H9 (cell line): ENCODE measurements around the gene AOC1. TPM values are rescaled to one million over a fixed set of nuclear protein-coding genes. Genes with fewer than 3 reads are reported as not detected.

ENCODE experiments used
- DNase-seq: peaks from one replicate; pipeline ENCODE4 v3.0.0-alpha.2; 2017
- H2AFZ ChIP-seq: one replicate; pipeline ENCODE4 v1.6.1; 2013; ENCODE audit warnings: mild to moderate bottlenecking, low read length, control low read depth, moderate library complexity
- H2AK5ac ChIP-seq: 2 replicates; pipeline ENCODE4 v1.6.1; 2013; ENCODE audit warnings: low read length, control low read depth, mixed read lengths; ENCODE audit not compliant: insufficient read length
- H2BK120ac ChIP-seq: one replicate; pipeline ENCODE4 v1.6.1; 2013; ENCODE audit warnings: low read depth, mild to moderate bottlenecking, low read length, control low read depth, inconsistent platforms; ENCODE audit not compliant: poor library complexity, severe bottlenecking
- H2BK12ac ChIP-seq: 2 replicates; pipeline ENCODE4 v1.6.1; 2013; ENCODE audit warnings: low read length, control low read depth, mixed read lengths, low read depth; ENCODE audit not compliant: insufficient read length
- H2BK15ac ChIP-seq: 2 replicates; pipeline ENCODE4 v1.6.1; 2013; ENCODE audit warnings: low read depth, low read length, control low read depth
- H2BK20ac ChIP-seq: one replicate; pipeline ENCODE4 v1.6.1; 2013; ENCODE audit warnings: low read depth, mild to moderate bottlenecking, low read length, control low read depth, inconsistent platforms; ENCODE audit not compliant: poor library complexity, severe bottlenecking
- H2BK5ac ChIP-seq: 2 replicates; pipeline ENCODE4 v1.6.1; 2013; ENCODE audit warnings: low read length, control low read depth, mixed read lengths; ENCODE audit not compliant: insufficient read length
- H3K14ac ChIP-seq: 2 replicates; pipeline ENCODE4 v1.6.1; 2013; ENCODE audit warnings: low read length, control low read depth; ENCODE audit not compliant: insufficient read depth
- H3K18ac ChIP-seq: 2 replicates; pipeline ENCODE4 v1.6.1; 2013; ENCODE audit warnings: low read depth, mild to moderate bottlenecking, mixed read lengths, low read length, control low read depth; ENCODE audit not compliant: insufficient read length
- H3K23ac ChIP-seq: 2 replicates; pipeline ENCODE4 v1.6.1; 2013; ENCODE audit warnings: low read length, control low read depth, mixed read lengths, low read depth; ENCODE audit not compliant: insufficient read length
- H3K23me2 ChIP-seq: 2 replicates; pipeline ENCODE4 v1.6.1; 2013; ENCODE audit warnings: low read depth, mild to moderate bottlenecking, mixed read lengths, low read length, control low read depth; ENCODE audit not compliant: insufficient read length, poor library complexity, severe bottlenecking
- H3K27ac ChIP-seq: 2 replicates; pipeline ENCODE4 v1.5.1; 2013; ENCODE audit warnings: low read length, control low read depth, mixed read lengths, low read depth; ENCODE audit not compliant: insufficient read length
- H3K27me3 ChIP-seq: 2 replicates; pipeline ENCODE4 v1.6.1; 2013; ENCODE audit warnings: low read length, control low read depth, inconsistent platforms; ENCODE audit not compliant: insufficient read depth
- H3K4ac ChIP-seq: 2 replicates; pipeline ENCODE4 v1.6.1; 2013; ENCODE audit warnings: low read depth, mild to moderate bottlenecking, control low read depth, inconsistent platforms, low read length, moderate library complexity
- H3K4me1 ChIP-seq: 2 replicates; pipeline ENCODE4 v1.6.1; 2013; ENCODE audit warnings: low read length, control low read depth, inconsistent platforms; ENCODE audit not compliant: insufficient read depth
- H3K4me2 ChIP-seq: 2 replicates; pipeline ENCODE4 v1.6.1; 2013; ENCODE audit warnings: low read length, control low read depth, mixed read lengths; ENCODE audit not compliant: insufficient read length, insufficient read depth
- H3K56ac ChIP-seq: 2 replicates; pipeline ENCODE4 v1.6.1; 2013; ENCODE audit warnings: low read depth, mild to moderate bottlenecking, mixed read lengths, low read length, control low read depth; ENCODE audit not compliant: insufficient read length
- H3K79me1 ChIP-seq: 2 replicates; pipeline ENCODE4 v1.6.1; 2013; ENCODE audit warnings: low read depth, mild to moderate bottlenecking, moderate library complexity, low read length, control low read depth, inconsistent platforms; ENCODE audit not compliant: insufficient read depth, poor library complexity, severe bottlenecking
- H3K79me2 ChIP-seq: 2 replicates; pipeline ENCODE4 v1.6.1; 2013; ENCODE audit warnings: low read length, control low read depth, inconsistent platforms; ENCODE audit not compliant: insufficient read depth
- H3K9ac ChIP-seq: 2 replicates; pipeline ENCODE4 v1.6.1; 2013; ENCODE audit warnings: low read length, control low read depth, mixed read lengths; ENCODE audit not compliant: insufficient read length; ENCODE audit errors: extremely low read depth
- H3K9me3 ChIP-seq: one replicate; pipeline ENCODE4 v1.6.1; 2013; ENCODE audit warnings: low read depth, low read length, inconsistent platforms; ENCODE audit not compliant: control insufficient read depth
- H3T11ph ChIP-seq: one replicate; pipeline ENCODE4 v1.6.1; 2013; ENCODE audit warnings: mild to moderate bottlenecking, low read length, control low read depth, inconsistent platforms
- H4K20me1 ChIP-seq: one replicate; pipeline ENCODE4 v1.6.1; 2013; ENCODE audit not compliant: control insufficient read depth, insufficient read length, insufficient read depth
- H4K5ac ChIP-seq: 2 replicates; pipeline ENCODE4 v1.6.1; 2013; ENCODE audit warnings: low read depth, mild to moderate bottlenecking, mixed read lengths, low read length, control low read depth; ENCODE audit not compliant: insufficient read length
- H4K8ac ChIP-seq: replicated peaks from 2 replicates; pipeline ENCODE4 v1.6.1; 2013; ENCODE audit warnings: low read length, control low read depth, mixed read lengths, low read depth; ENCODE audit not compliant: insufficient read length
- H4K91ac ChIP-seq: 2 replicates; pipeline ENCODE4 v1.6.1; 2013; ENCODE audit warnings: low read depth, mild to moderate bottlenecking, moderate library complexity, mixed read lengths, low read length, control low read depth; ENCODE audit not compliant: insufficient read length
- H3K27ac Mint-ChIP-seq, 3 experiments: 2 replicates in 2 of 3; 3 replicates in 1 of 3; pipeline ENCODE4 v1.8.0; 2020 to 2021; ENCODE audit warnings: mixed read lengths in 3 of 3, mild to moderate bottlenecking in 1 of 3, moderate library complexity in 1 of 3
- H3K27me3 Mint-ChIP-seq: 2 replicates; pipeline ENCODE4 v1.8.0; 2021; ENCODE audit warnings: low read depth, mild to moderate bottlenecking, moderate library complexity, mixed read lengths
- H3K36me3 Mint-ChIP-seq, 3 experiments: 2 replicates in 2 of 3; 3 replicates in 1 of 3; pipeline ENCODE4 v1.8.0; 2020 to 2021; ENCODE audit warnings: low read depth in 3 of 3, mixed read lengths in 3 of 3; ENCODE audit not compliant: insufficient read depth in 1 of 3
- H3K4me1 Mint-ChIP-seq, 2 experiments: 2 replicates each; pipeline ENCODE4 v1.8.0; 2020; ENCODE audit warnings: mixed read lengths in 2 of 2
- H3K4me3 Mint-ChIP-seq, 2 experiments: 2 replicates in 1 of 2; 3 replicates in 1 of 2; pipeline ENCODE4 v1.8.0; 2020 to 2021; ENCODE audit warnings: mild to moderate bottlenecking in 2 of 2, mixed read lengths in 2 of 2, moderate library complexity in 1 of 2
- H3K9me3 Mint-ChIP-seq, 2 experiments: 2 replicates in 1 of 2; 3 replicates in 1 of 2; pipeline ENCODE4 v1.8.0; 2020; ENCODE audit warnings: mild to moderate bottlenecking in 2 of 2, mixed read lengths in 2 of 2, moderate library complexity in 1 of 2
- WGBS: extraction: QIAGEN DNeasy Blood & Tissue Kit; methylation state at CpG from one replicate; pipeline ENCODE4 v1.1.7; 2013; ENCODE audit warnings: missing lambda C conversion rate, low lambda C conversion rate, mixed read lengths; ENCODE audit not compliant: insufficient read length; ENCODE audit errors: extremely low coverage; 5-methylcytosine and 5-hydroxymethylcytosine counted together
- total RNA-seq: library from RNA; stranded (reverse); gene quantifications from 2 replicates; pipeline ENCODE4 v1.2.1, GENCODE V29; 2021
- TF ChIP-seq, protein P1 (sequence below): fragments of 200-600 bp; sonication (generic); conservative IDR thresholded peaks from 3 replicates; pipeline ENCODE4 v1.8.0; 2021; ENCODE audit warnings: antibody characterized with exemption, mild to moderate bottlenecking

AOC1 gene
- total RNA-seq, 1 experiment from 2014 or later = 0.28 TPM

DNA sequence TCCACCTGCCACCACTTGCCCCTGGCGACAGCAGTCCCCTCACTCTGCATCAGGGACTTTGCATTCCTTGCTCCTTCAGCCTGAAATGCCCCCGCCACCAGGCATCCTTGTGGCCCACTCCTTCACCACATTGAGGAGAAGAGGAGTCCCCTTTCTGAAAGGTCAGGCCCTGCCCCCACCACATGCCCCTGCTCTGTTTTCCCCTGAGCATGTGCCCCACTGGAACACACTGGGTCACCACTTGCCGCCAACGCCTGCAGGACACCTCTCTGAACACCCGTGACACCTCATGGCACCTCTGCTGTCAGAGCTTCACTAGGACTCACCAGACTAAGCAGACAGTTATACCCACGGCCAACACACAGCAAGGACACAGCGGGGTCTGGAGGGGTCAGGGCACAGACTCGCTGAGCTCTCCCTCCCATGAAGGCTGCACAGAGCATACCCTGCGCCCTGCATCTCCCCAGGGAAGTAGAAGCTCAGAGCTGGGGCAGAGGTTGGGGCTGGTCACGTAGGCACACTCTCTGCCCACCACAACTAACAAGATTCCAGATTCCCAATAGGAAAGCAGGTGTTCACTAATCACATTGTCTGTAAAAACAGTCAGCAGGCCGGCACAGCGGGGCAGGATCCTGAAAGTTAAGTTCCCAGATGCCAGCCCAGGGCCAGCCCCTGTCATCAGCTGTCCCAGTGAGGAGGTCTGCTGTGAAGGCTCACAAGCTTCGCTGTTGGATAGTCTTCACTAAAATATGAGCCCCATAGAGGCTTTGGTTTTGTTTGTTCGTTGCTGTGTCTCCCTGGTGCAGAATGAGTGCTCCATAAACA is 5.8 kb upstream of the AOC1 start:
- H3K27ac ChIP-seq = no peak overlapping the region
- H2BK15ac ChIP-seq = no peak overlapping the region
- Mint-ChIP-seq H3K27ac (no peak overlapping the region; a peak in 1 of 7 replicates), H3K9me3 (no peaks in the 10 kb centered on the region), H3K4me1 (no peaks in the 10 kb centered on the region), H3K27me3 (peaks cover 33% of the 10 kb centered on the region), H3K4me3 (no peak overlapping the region), H3K36me3 (no peaks in the 10 kb centered on the region)
- H3K27me3 ChIP-seq = no peaks in the 10 kb centered on the region
- H3K23me2 ChIP-seq = no peaks in the 10 kb centered on the region
- WGBS = no CpG with 5 or more reads among the region's 14 CpGs
- H3K14ac ChIP-seq = no peak overlapping the region
- no peak overlapping the region for H2AFZ ChIP-seq
- no peaks in the 10 kb centered on the region for H4K20me1 ChIP-seq
- H2BK20ac ChIP-seq = no peak overlapping the region
- DNase-seq = peak; percentile 21
- H3K79me1 ChIP-seq = no peaks in the 10 kb centered on the region
- H4K91ac ChIP-seq = no peak overlapping the region
- no peak overlapping the region for H2BK120ac ChIP-seq
- no peaks in the 10 kb centered on the region for H3K79me2 ChIP-seq
- H2AK5ac ChIP-seq = no peak overlapping the region
- no peak overlapping the region for H3K9ac ChIP-seq
- no peak overlapping the region for H4K8ac ChIP-seq
- H3K18ac ChIP-seq = no peak overlapping the region
- H3K9me3 ChIP-seq = no peaks in the 10 kb centered on the region
- no peak overlapping the region for H3K56ac ChIP-seq
- H2BK12ac ChIP-seq = no peak overlapping the region
- no peak overlapping the region for H4K5ac ChIP-seq
- H3K4me2 ChIP-seq = no peak overlapping the region
- TF ChIP-seq, protein P1, sequence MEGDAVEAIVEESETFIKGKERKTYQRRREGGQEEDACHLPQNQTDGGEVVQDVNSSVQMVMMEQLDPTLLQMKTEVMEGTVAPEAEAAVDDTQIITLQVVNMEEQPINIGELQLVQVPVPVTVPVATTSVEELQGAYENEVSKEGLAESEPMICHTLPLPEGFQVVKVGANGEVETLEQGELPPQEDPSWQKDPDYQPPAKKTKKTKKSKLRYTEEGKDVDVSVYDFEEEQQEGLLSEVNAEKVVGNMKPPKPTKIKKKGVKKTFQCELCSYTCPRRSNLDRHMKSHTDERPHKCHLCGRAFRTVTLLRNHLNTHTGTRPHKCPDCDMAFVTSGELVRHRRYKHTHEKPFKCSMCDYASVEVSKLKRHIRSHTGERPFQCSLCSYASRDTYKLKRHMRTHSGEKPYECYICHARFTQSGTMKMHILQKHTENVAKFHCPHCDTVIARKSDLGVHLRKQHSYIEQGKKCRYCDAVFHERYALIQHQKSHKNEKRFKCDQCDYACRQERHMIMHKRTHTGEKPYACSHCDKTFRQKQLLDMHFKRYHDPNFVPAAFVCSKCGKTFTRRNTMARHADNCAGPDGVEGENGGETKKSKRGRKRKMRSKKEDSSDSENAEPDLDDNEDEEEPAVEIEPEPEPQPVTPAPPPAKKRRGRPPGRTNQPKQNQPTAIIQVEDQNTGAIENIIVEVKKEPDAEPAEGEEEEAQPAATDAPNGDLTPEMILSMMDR = no peak
- H3K4me1 ChIP-seq = no peaks in the 10 kb centered on the region
- no peak overlapping the region for H3T11ph ChIP-seq
- no peak overlapping the region for H3K23ac ChIP-seq
- no peak overlapping the region for H2BK5ac ChIP-seq
- H3K4ac ChIP-seq = no peak overlapping the region
